GM13977 (cell line): Measurements from ENCODE around the gene IRF1.

Experiments used
- DNase-seq: peaks from one replicate; pipeline ENCODE4 v3.0.0; 2012; ENCODE audit warnings: low spot score
- in situ Hi-C: fragments of 300-500 bp; cut with MboI; formaldehyde crosslinking; loops from one replicate; pipeline ENCODE4 v1.12.0; 2022; ENCODE audit warnings: low sequenced_read_pairs, low pct_unique_long_range_greater_than_20kb, mixed read lengths, inconsistent platforms; ENCODE audit not compliant: unreplicated experiment
- TF ChIP-seq, protein P1 (sequence below): IDR thresholded peaks from 2 replicates; pipeline ENCODE4 v1.5.1; 2012; ENCODE audit warnings: mild to moderate bottlenecking, control low read depth; ENCODE audit not compliant: insufficient read depth; ENCODE audit errors: extremely low read depth, missing control alignments

The IRF1 gene

DNA sequence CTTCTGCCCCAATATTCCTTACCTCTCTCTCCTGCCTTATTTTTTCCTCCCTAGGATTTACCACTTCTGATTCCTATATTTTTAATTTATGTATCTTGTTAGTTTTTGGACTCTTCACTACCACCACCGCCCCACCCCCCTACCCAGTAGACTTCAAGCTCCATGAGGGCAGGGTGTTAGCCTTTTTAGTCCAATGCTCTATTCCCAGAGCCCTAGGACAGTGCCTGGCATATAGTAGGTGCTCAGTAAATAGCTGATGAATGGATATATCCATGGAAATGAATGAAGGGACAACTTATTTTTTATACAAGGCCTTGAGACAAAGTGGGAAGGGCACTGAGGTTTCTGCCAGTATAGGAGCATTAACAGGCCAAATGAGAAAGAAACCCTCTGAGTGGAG lies 41.5 kb downstream of the IRF1 start:
- DNase-seq: no peak
- TF ChIP-seq, protein P1, sequence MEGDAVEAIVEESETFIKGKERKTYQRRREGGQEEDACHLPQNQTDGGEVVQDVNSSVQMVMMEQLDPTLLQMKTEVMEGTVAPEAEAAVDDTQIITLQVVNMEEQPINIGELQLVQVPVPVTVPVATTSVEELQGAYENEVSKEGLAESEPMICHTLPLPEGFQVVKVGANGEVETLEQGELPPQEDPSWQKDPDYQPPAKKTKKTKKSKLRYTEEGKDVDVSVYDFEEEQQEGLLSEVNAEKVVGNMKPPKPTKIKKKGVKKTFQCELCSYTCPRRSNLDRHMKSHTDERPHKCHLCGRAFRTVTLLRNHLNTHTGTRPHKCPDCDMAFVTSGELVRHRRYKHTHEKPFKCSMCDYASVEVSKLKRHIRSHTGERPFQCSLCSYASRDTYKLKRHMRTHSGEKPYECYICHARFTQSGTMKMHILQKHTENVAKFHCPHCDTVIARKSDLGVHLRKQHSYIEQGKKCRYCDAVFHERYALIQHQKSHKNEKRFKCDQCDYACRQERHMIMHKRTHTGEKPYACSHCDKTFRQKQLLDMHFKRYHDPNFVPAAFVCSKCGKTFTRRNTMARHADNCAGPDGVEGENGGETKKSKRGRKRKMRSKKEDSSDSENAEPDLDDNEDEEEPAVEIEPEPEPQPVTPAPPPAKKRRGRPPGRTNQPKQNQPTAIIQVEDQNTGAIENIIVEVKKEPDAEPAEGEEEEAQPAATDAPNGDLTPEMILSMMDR: no peak
- in situ Hi-C loops: no loop called here

DNA sequence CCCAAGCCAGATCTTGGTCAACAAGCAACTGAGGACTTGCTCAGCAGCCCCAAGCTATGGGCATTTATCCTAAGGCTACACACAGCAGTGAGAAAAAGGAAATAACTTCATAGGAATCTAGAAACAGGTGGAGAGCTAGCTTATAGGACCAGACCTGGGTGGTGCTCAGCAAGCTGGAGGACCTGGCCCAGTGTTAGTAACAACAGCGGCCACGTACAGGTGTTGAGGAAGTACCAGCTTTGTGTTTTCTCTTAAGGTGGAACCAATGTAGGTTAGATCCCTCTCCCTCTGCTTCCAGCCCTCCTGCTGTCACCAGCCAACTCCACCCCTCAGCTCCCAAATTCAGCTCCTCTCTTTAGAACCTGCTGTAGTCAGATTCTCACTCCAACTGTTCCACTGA lies 43.4 kb downstream of the IRF1 start:
- no peak for DNase-seq
- in situ Hi-C loops: no loop called here
- TF ChIP-seq, protein P1: no peak

DNA sequence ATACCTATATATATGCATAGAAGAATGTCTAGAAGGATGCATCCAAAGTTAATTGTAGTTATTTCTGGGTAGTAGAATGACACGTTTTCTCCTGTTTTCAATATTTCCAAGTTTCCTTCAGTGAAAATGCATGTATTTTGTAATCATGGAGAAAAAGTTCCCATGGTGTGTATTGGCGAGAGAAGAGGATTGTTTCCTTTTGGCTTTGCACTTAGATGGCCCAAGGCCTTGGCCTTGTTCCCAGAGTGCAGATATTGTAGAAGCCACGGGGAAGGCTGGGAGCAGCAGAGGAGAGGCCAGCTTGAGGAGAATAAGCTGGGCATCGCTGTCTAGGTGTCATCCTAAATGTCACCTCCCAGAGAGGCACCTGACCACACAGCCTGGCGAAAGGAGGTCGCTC lies 44.0 kb downstream of the IRF1 start:
- in situ Hi-C loops: no loop called here
- DNase-seq: no peak
- TF ChIP-seq, protein P1: no peak

DNA sequence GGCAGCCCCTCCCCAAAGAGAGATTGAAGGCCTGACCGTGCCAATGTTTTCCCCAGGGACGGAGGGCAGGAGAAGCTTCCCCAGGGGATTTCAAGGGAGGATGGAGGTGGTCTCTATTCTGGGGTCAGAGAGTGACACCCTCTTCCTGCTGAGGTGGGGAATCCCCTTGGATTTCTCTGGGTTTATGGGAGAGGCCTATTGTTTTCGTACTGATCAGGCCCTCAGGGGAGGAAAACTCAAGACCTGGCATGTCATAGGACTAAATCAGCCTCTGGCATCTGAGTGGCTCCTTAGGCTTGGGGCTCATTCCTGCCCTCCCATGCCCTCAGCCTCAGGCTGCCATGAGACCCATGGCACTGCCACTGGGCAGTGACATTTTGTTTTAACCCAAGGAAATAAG lies 44.6 kb downstream of the IRF1 start:
- TF ChIP-seq, protein P1: no peak
- DNase-seq: no peak
- in situ Hi-C loops: no loop called here

DNA sequence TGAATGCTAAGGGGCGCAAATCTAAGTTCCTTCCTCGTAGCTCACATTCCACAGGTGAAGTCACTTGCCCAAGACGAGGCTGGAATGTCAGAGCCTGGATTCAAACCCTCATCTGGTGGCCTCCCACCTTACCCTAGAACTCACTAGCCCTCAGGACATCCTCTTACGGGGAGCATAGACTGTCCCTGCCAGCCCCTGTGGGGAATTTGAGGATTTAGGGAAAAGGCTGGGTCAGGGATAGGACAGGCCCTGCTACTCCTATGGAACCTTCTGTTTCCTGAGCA lies 45.0 kb downstream of the IRF1 start:
- TF ChIP-seq, protein P1: no peak
- DNase-seq: no peak
- in situ Hi-C loops: no loop called here

DNA sequence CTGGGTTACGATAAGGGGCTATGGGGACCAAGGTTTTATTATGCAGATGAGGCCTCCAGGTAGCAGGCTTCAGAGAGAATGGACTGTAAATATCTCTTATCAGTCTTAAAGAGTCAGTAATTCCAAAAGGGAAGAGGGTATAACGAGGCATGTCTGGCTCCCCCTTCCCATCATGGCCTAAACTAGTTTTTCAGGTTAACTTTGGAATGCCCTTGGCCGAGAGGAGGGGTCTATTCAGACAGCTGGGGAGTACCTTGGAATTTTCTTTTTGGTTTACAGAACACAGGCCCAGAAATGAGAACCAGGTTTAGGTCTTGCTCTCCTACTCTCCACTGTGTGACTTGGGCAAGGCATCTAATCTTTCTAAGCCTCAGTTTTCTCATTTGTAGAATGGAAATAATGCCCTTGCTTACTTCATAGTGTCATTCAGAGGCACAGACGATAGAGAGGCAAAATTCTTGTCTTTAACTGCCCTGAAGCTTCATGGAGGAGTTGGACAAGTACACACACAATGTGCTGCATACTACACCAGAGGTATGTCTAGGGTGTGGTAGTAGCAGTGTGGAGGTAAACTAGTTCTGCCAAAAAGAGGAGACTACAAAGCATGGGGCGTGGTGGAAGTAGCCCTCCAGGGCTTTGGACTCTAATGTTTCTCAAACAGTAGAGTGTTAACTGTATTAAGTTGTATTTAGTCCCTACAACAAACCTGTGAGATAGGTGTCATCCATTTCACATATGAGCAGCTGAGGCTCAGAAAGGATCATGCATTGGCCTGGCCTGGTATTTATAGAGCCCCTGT lies 45.5 kb downstream of the IRF1 start:
- TF ChIP-seq, protein P1: no peak
- DNase-seq: no peak
- in situ Hi-C loops: no loop called here
